ENCODE data around the gene CPNE4.
"Not testable (repeated sequence)": the region's sequence is repeated elsewhere in the genome, so short reads cannot be mapped to it uniquely, and the experiment has no call there.

Gene CPNE4

DNA sequence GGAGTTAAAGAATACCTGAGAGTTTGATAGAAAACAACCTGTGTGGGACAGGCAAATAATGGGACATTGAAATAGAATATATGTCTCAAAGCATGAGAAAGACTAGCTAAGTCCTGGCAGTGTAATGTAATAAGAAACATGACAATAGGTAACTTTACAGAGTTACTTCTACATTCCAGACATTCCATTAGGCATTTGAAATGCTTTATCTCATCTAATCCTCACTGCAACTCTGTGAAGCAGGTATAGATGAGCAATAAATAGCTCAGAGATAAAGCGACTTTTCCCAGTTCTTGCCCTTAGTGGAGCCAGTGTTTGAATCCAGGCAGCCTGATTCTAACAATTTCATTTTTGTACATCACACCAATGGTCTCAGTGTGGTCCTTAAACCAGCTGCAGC lies 76.8 kb downstream of the CPNE4 start:
- no peak for DNase-seq (ENCODE audit: low read depth)

DNA sequence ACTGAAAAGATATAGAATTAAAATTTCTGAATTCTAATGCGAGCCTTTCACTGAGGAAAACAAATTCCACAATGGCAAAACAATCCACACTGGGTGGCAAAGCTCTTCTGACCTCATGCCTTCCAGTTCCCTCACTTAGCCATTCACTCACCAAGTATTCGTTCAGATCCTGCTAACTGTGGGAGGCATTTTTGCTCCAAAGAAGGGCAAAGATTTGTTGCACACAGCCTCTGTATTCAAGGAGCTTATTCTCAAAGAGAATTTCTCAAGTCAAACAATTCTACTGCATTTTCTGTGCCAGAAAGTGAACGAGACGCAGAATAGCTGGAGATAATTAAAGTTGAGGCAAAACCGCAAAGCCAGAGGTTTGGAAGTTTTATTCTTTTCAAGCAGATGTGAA lies 77.3 kb downstream of the CPNE4 start:
- DNase-seq (ENCODE audit: low read depth): no peak

DNA sequence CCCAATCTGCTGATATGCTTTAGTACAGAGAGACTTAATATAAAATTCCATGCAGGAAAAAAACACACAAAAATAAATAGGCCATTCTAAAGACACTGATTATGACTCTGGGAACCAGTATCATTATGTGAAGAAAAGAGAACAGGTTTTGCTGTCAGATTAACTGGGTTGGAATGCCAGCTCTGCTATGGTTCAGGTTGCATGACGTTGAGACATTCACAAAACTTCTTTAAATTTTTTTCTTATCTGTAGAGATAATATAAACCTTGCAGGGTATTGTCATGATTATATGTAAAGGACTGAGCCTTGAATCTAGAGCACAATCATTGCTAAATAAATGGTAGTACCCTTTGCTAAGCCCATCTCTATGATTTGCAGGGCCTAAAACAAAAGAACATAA lies 86.0 kb downstream of the CPNE4 start:
- DNase-seq (ENCODE audit: low read depth): no peak

DNA sequence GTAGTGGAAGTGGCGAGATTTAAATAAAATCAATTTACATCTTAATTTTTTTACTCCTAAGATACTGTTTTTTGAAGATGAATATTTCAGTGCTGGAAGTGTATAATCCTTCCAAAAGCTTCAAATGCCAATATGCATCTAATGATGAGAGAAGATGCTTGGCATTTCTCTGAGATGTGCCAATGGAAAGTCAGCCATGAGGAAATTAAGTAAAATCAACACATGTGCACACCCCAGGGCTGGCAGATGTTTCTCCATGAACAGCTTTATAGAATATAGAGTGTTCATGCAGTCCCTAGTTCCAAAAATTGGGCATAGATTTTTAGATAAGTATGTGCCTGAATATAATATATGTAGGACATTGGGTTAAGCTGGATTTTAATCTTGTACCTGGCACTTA lies 90.1 kb downstream of the CPNE4 start:
- no peak for DNase-seq (ENCODE audit: low read depth)

DNA sequence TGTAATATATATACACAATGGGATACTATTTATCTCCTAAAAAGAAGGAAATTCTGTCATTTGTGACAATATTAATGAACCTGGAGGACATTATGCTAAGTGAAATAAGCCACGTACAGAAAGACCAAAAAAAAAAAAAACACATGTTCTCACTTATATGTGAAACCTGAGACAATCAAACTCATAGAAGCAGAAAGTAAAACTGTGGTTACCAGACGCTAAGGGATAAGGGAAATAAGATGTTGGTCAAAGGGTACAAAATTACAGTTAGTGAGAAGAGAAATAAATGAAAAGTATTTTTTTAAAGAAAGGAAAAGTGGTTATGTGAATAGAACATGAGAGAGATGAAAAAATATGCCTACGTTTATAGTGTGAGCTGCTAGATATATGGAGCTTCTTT lies 101.1 kb downstream of the CPNE4 start:
- no peak for DNase-seq (ENCODE audit: low read depth)

DNA sequence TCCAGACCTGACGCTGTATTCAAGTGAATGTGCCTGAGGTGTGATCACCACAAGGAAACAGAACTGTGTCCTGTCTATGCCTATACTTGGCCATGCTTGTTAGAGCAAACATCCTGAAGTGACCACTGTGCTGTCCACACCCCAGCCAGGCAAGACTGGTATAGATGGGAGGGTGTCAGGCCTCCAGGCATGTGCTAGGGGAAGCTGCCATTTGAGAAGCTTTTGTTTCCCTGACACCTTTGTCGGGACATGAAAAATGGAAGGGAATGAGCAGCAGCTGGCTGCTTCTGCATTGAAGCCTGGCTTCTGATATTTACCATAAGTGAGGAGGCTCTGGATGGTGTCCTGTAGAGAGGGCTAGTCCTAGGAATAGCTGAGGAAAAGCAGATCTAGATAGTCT lies 106.2 kb downstream of the CPNE4 start:
- no peak for DNase-seq (ENCODE audit: low read depth)

DNA sequence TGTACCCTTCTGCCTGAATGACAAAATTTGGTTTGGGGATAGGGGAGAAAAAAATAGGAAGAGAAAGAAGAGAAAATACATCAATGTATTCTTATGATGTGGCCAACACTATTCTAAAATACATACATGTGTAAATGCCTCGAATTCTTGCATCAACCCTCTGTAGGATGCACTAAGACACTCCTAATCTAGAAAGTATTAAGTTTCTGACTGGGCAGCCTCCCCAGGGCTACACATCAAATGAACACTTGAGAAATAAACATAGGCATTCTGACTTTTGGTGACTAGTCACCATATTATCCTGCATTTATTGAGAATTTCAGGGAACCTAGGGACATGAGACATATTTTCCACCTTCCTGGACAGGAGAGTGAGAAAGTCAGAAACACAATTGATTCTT lies 109.2 kb downstream of the CPNE4 start:
- DNase-seq (ENCODE audit: low read depth): no peak

DNA sequence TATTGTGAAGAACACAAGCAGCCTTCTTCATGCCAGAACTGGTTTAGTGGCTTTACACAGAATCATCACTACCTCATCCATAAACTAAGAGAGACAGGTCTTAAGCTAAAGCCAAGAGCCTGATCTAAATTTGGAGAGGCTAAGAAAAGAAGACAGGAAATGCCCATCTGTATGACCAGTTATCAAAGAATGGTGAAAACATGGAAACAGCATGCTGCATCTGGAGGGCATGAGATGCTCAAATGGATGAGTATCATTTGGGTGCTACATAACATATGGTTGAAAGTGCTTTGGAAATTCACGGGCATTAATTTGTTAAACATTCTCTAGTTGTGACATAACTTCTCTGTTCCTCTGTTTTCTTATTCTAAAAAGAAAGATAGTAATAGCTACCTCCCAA lies 112.5 kb downstream of the CPNE4 start:
- no peak for DNase-seq (ENCODE audit: low read depth)

DNA sequence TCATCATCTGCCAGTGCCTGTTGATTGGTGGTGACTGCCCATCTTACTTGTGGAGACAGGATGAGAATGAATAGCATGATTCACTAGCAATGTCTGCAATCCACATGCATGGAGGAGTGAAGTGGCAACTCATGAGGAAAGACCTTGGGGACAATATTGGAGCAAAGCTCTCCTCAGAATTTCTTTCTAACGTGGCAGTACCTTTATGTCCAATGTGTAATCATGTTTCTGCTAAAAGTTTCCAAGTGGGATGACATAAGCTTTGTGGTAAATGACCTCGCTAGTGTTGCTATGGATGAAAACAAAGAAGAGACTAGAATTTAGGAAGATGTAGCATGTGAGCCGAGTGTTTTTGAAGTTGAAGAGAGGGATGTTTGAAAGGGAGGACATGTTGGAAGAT lies 117.8 kb downstream of the CPNE4 start:
- DNase-seq (ENCODE audit: low read depth): no peak

DNA sequence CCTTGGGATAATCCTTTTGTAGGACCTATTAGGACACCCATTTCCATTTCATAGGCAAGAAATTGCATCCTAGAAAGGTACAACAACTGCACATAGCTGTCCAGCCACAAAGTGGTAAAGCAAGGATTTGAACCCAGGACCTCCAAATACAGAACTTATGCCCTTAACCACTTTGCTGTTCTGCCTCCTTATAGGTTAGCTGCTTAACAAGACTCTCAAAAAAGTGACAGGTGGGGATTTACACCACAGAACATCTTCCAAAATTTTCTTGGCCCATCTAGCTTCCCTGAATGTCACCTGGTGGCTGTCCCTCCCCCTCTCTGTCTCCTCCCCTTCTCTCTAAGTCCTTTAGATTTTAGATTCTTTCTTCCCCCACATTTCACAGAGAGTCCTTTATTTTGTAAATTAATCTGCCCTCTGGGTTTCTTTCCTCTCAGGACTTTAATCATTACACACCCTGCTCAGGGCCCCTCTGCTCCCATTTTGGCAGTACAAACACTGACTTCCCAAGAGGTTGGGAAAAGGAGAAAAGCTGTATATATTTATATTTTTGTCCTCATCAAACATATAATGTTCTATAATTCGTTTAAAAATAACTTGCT lies 120.6 kb downstream of the CPNE4 start:
- no peak for DNase-seq (ENCODE audit: low read depth)

DNA sequence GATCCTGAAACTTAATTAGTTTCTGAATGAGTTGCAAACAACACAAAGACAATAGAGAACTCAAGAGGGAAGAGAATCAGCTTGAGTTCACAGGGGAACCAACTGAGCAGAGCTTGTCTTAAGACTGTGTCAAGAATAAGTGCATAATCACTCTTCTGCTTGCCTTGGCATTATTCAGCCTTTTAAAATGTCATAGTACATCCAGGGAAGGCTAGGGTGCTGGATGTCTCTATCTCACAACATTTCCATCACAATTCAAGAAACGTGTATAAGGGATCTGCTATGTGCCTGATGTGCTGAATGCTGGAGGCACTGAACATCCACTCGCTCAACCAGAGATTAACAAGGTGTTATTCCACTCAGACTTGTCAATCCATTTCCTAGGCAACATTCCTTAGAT lies 122.6 kb downstream of the CPNE4 start:
- DNase-seq (ENCODE audit: low read depth): no peak

DNA sequence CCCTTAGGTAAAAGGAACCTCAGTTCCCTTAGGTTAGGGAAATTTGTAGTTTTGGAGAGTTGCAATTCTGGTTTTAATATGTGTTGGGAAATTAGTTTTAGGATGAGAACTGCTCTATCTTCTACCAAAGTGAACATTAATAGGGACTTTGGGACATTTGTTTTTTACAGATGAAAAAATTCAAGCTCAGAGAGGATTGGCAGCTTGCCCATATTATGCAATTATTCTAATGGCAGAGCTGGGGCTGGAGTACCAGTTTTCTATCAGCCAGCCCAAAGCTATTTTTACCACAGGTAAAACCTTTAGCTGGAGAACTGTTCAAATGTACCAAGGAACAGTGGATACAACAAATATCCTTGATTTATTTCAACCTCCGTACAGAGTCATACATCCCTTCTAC lies 127.0 kb downstream of the CPNE4 start:
- no peak for DNase-seq (ENCODE audit: low read depth)

DNA sequence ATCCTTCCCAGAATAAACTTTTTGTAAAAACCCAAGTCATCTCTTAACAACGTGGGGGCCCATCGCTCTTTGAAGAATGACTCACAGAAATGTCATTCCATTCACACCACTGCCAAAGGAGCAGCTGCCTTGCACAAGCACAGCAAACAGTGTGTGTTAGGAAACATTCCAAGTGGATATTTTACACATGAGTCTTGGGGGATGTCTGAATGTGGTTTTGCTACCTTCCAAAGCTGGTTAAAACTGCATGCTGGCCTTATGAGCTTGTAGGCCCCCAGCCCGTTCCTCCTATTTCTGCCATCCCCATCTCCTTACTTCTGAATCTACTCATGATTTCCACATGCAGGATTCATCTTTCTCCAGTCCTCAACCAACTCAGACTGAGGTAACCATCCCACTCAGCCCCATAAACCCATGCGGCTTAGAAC lies 130.8 kb downstream of the CPNE4 start:
- peak; percentile 93 for DNase-seq (ENCODE audit: low read depth)

DNA sequence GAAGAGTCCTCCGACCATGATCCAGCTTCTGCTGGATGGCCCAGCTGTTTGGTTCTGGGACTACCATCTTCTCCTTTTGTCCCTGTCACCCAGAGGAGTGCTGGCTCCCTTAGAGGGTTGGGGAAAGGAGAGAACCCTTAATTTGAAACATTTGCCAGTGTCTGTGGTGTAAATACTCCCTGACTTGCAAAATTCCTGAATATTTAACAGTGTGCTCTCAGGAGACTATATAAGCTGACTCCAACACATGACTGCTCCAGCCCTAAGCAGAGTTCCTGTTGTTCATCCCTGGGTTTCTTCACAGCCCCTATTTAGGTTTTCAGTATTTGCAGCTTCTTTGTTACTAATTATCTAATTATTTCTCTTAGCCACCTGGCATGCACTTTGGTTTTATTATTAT lies 133.1 kb downstream of the CPNE4 start:
- DNase-seq (ENCODE audit: low read depth): no peak

DNA sequence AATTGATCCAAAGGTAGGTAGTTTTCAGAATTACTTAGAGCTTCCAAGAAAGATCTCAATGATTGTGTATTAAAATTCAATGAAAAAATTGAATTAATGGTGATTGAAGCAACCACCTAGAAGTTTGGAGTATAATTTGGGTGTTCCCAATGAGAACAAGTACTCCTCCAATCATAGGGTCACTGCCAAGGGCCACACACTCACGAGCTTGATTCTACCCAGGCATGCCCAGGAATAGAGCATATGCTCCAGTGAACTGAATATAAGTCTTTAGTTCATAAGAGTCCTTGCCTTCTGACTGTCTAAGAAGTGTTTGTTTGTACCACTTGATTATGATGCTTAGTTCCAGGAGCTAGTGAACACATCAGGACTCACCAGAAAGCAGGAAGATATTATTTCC lies 133.9 kb downstream of the CPNE4 start:
- no peak for DNase-seq (ENCODE audit: low read depth)

DNA sequence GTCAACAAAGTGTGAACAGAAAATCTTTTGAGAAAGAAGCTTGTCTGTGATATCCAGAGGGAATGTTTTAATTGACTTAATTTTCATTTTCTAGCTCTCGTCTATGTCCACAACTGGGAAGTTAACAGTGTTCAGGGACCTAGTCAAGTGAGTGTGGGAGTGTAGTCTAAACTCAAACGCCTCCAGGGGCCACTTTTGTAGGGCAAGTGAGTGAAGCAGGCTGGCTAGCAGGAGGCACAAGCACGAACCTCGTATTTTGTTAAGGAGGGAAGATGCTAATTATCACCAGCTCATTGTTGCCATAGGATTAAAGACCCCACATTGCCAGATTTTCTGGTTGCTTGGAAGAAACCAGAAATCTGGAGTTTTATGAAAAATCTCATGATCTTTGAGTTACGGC lies 135.8 kb downstream of the CPNE4 start:
- DNase-seq (ENCODE audit: low read depth): no peak

DNA sequence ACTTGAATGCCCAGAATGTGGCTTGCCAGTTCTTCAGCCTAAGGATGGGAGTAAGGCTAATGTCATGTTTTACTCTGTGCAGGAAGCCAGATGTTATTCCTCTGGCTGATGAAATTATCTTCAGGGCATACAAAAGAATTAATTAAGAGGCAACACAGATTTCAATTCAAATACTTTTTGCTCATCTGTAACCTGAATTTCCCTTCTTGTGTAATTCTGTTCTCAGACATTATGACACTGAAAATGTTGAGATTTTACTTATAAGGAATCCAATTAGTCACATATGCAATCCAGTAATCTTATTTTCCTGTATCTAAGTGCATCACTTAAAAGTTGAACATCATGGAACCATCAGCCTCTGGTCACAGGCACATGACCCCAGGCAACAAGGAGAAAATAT lies 136.5 kb downstream of the CPNE4 start:
- no peak for DNase-seq (ENCODE audit: low read depth)

DNA sequence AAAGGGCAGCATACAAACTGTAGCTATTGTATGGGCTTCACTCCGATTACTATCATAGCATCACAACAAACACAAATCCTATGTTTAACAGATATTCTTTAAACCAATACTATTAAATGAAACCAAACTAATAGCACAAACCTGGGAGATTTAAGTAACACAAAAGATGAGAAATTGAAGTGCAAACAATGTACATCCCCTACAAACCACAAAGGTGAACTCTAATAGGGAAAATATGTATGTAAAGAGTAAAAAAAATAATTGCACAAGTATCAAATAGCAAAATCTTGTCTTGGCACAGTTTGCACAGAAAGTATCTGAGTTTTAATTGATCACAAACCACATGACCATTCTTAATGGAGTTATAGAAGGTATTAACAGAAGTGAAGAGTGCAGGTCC lies 138.5 kb downstream of the CPNE4 start:
- no peak for DNase-seq (ENCODE audit: low read depth)

DNA sequence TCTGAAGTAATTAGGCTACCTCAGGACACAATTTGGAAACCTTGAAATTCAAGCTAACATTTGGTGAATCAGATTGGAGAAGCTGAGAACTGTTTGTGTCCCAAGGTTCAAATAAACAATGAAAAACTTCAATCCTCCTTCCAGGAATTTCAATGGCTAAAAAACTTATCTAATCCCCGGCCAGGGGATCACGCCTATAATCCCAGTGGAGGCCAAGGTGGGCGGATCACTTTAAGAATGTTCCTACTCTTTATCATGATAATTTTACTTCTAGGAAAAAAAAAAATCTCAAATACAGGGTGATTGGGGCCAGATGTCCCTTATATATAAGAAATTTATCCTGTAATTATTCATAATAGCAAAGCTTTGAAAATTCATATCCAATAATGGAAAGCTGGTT lies 139.0 kb downstream of the CPNE4 start:
- DNase-seq (ENCODE audit: low read depth): no peak

DNA sequence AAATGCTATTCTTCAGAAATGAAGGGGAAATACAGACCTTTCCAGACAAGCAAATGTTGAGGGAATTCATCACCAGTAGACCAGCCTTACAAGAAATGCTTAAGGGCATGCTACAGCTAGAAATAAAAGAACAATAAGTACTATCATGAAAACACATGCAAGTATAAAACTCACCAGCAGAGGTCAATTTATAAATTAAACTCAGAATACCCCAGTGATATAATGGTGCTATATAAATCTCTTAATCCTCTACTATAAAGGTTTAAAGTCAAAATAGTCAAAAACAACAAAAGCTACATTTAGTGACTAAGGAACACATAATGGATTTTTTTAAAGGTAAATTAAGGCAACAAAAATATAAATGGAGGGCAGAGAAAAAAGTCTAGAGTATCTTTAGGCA lies 142.5 kb downstream of the CPNE4 start:
- DNase-seq (ENCODE audit: low read depth): no peak

DNA sequence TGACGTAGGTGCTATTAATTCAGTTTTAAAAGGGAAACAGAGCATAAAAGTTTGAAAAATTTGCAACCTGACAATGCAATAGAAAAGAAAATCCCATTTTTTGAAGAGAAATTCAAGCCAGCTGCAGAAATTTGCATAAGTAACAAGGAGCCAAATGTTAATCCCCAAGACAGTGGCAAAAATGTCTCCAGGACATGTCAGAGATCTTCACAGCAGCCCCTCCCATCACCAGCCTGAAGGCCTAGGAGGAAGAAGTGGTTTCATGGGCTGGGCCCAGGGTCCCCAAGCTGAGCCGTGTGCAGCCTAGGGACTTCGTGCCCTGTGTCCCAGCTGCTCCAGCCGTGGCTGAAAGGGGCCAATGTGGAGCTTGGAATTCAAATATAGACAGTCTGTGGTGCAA lies 148.9 kb downstream of the CPNE4 start:
- not testable (repeated sequence) for DNase-seq (ENCODE audit: low read depth)

DNA sequence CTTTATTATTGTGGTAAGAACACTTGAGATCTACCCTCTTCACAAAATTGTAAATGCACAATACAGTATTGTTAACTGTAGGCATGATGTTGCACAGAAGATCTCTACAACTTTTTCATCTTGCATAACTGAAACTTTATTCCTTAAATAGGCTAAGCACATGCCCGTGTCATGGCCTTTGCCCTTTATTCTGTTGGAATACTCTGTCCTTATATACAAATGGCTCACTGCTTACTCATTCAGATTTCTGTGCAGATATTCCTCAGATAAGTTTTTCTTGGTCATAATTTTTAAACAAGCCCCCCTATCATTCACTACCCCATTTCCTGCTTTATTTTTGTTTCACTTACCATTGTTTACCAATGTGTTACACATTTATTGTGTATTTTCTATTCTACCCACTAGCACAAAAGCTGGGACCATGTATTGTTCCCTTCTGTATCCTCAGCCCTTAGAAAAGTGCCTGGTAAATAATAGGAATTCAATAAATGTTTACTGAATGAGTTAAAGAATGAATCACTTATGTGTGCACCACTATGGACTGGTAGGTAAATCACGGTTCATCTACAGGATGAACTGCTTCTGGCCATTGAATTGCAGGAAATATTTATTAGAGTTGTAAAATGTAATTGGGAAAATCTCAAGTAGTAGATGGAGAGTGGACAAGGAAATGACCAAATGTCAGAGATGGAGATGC lies 151.0 kb downstream of the CPNE4 start:
- no peak for DNase-seq (ENCODE audit: low read depth)

DNA sequence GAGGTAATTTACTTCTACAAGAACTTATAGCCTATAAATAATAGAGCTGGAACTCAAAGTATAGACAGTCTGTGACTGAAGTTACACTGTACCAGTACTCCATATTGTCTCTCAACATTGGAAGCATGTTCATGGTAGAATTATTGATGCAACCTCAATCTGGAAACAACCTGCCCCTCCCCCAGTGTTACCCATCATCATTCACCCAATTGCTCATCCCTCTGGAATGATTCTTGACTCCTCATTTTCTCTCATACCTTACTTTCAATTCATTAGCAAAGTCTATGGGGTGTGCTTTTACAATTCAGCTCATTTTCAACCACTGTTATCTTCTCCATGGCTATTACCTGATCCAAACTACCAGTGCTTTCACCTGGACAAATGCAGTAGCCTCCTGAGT lies 151.7 kb downstream of the CPNE4 start:
- no peak for DNase-seq (ENCODE audit: low read depth)

DNA sequence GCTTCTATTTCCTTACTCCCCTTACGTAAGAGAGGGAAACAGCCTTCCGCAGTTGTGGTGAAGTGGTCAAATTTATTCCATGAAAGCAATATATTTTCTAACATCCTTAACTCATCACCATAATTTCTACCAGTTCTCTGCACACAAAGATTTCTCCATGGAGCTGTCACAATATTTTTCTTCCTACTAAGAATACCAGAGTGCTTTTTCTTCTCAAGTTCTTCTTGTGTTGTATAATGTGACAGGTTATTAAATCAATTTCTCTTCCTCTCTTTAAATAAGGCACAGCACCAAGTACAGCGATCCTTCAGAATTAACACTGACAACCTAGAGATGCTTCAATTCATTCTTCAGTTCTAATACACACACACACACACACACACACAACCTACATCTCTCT lies 153.0 kb downstream of the CPNE4 start:
- DNase-seq (ENCODE audit: low read depth): no peak
